Stimulated activated CD4-positive, alpha-beta T cell treated with anti-CD3 and anti-CD28 coated beads, Interleukin-1b, Interleukin-23, amount 100 ng/mL, for 24 hours (primary cell): ENCODE data around the gene THADA.
"Not testable (repeated sequence)": the region's sequence is repeated elsewhere in the genome, so short reads cannot be mapped to it uniquely, and the experiment has no call there.

Experiments
- DNase-seq, 4 experiments: peaks; one replicate each; pipeline ENCODE4 v3.0.0-alpha.2; 2020; ENCODE audit warnings: low read depth in 4 of 4, low spot score in 1 of 4

THADA gene

GRCh38 chr2:43605079-43605655 is 9.3 kb upstream of the THADA start:
- no peak for DNase-seq

- DNase-seq, result no peak
These were observed 8.8 kb upstream of the THADA start for GRCh38 chr2:43604674-43605073.

GRCh38 chr2:43600596-43600995 is 4.8 kb upstream of the THADA start:
- not testable (repeated sequence) for DNase-seq

GRCh38 chr2:43594875-43595274 is 963 bp downstream of the THADA start:
- DNase-seq, result no peak

GRCh38 chr2:43593254-43593653 is 2.6 kb downstream of the THADA start:
- DNase-seq, result no peak

GRCh38 chr2:43592443-43592842 is 3.4 kb downstream of the THADA start:
- no peak for DNase-seq

- no peak for DNase-seq
These were observed 10.1 kb downstream of the THADA start for GRCh38 chr2:43585708-43586107.

- no peak for DNase-seq
These were observed 16.4 kb downstream of the THADA start for GRCh38 chr2:43579275-43579981.

GRCh38 chr2:43576981-43577892 is 18.6 kb downstream of the THADA start:
- no peak for DNase-seq

GRCh38 chr2:43572244-43572643 is 23.6 kb downstream of the THADA start:
- no peak for DNase-seq

- no peak for DNase-seq
These were observed 25.9 kb downstream of the THADA start for GRCh38 chr2:43569921-43570320.

GRCh38 chr2:43568228-43568627 is 27.6 kb downstream of the THADA start:
- DNase-seq, result no peak

- no peak for DNase-seq
These were observed 29.4 kb downstream of the THADA start for GRCh38 chr2:43566461-43566729.

GRCh38 chr2:43563679-43564078 is 32.2 kb downstream of the THADA start:
- no peak for DNase-seq

GRCh38 chr2:43560231-43560547 is 35.6 kb downstream of the THADA start:
- DNase-seq, result no peak

- no peak for DNase-seq
These were observed 36.2 kb downstream of the THADA start for GRCh38 chr2:43559391-43560230.

GRCh38 chr2:43557196-43557595 is 38.6 kb downstream of the THADA start:
- DNase-seq, result no peak

- DNase-seq, result no peak
These were observed 39.6 kb downstream of the THADA start for GRCh38 chr2:43556256-43556655.

- DNase-seq, result no peak
These were observed 42.4 kb downstream of the THADA start for GRCh38 chr2:43553341-43553855.

GRCh38 chr2:43551990-43552389 is 43.8 kb downstream of the THADA start:
- DNase-seq, result no peak

- DNase-seq, result not testable (repeated sequence)
These were observed 47.5 kb downstream of the THADA start for GRCh38 chr2:43548381-43548780.
